HAP-1 (cell line): ENCODE data around the gene KRT34.
"Not testable (repeated sequence)": the region's sequence is repeated elsewhere in the genome, so short reads cannot be mapped to it uniquely, and the experiment has no call there.

Source experiments
- DNase-seq, 2 experiments: peaks; one replicate each; pipeline ENCODE4 v3.0.0-alpha.2; 2016 to 2020; ENCODE audit warnings: low spot score in 2 of 2
- H3K27me3 ChIP-seq: fragments of 250-450 bp; sonication (Bioruptor Pico); 2 replicates; pipeline ENCODE4 v1.5.1; 2020; ENCODE audit warnings: low read depth, mild to moderate bottlenecking, moderate library complexity
- H3K36me3 ChIP-seq: fragments of 250-450 bp; sonication (Bioruptor Pico); replicated peaks from 2 replicates; pipeline ENCODE4 v1.5.1; 2020; ENCODE audit warnings: mild to moderate bottlenecking
- H3K4me1 ChIP-seq: fragments of 250-450 bp; sonication (Bioruptor Pico); 2 replicates; pipeline ENCODE4 v1.5.1; 2020; ENCODE audit warnings: mild to moderate bottlenecking
- H3K4me3 ChIP-seq: fragments of 250-450 bp; sonication (Bioruptor Pico); 2 replicates; pipeline ENCODE4 v1.5.1; 2020; ENCODE audit warnings: mild to moderate bottlenecking, moderate library complexity
- H3K9me3 ChIP-seq: fragments of 250-450 bp; sonication (Bioruptor Pico); 2 replicates; pipeline ENCODE4 v1.5.1; 2020; ENCODE audit warnings: mild to moderate bottlenecking, moderate library complexity
- in situ Hi-C: fragments of 300-500 bp; cut with MboI; formaldehyde crosslinking; loops from 3 replicates; pipeline ENCODE4 v1.14.3; 2020; ENCODE audit warnings: low sequenced_read_pairs, inconsistent platforms, mixed read lengths

KRT34 gene

GRCh38 chr17:41395044-41395443 lies 12.9 kb upstream of the KRT34 start:
- H3K4me3 ChIP-seq, DNase-seq, H3K36me3 ChIP-seq, in situ Hi-C loops, H3K9me3 ChIP-seq, H3K4me1 ChIP-seq: not testable (repeated sequence)
- peaks cover 12% of the 10 kb centered on the region for H3K27me3 ChIP-seq

GRCh38 chr17:41394254-41394996 lies 12.3 kb upstream of the KRT34 start:
- Histone ChIP-seq H3K4me1 (no peaks in the 10 kb centered on the region), H3K36me3 (no peaks in the 10 kb centered on the region), H3K4me3 (no peak overlapping the region), H3K9me3 (no peaks in the 10 kb centered on the region), H3K27me3 (peaks cover 11% of the 10 kb centered on the region)
- DNase-seq, result no peak
- in situ Hi-C loops, result no loop called here

GRCh38 chr17:41393826-41394225 lies 11.7 kb upstream of the KRT34 start:
- Histone ChIP-seq H3K4me3 (no peak overlapping the region), H3K4me1 (no peaks in the 10 kb centered on the region), H3K9me3 (no peaks in the 10 kb centered on the region), H3K27me3 (peaks cover 11% of the 10 kb centered on the region), H3K36me3 (no peaks in the 10 kb centered on the region)
- in situ Hi-C loops, result no loop called here
- DNase-seq, result no peak

DNA sequence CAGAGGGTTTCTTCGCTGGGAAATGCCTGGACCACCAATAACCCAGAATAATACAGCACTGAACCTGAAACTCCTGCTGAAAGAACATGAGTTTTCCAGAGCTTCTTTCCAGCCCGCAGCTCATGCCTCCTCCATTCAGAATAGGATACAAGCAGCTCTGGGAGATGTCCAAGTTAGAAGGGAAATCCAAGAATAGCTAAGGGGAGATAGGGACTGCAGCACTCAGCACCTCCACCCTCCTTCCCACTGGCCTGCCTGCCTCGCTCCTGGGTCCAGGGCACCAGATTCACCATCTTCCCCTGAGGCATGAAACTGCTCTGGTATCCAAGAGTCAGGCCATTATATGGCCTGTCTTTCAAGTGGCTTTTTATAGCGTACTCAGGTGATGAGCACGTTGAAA lies 11.2 kb upstream of the KRT34 start:
- DNase-seq, result no peak
- Histone ChIP-seq H3K27me3 (peaks cover 11% of the 10 kb centered on the region), H3K9me3 (no peaks in the 10 kb centered on the region), H3K36me3 (no peaks in the 10 kb centered on the region), H3K4me3 (no peak overlapping the region), H3K4me1 (no peaks in the 10 kb centered on the region)
- in situ Hi-C loops, result no loop called here

GRCh38 chr17:41392278-41392677 lies 10.2 kb upstream of the KRT34 start:
- Histone ChIP-seq H3K4me1 (no peaks in the 10 kb centered on the region), H3K9me3 (no peaks in the 10 kb centered on the region), H3K36me3 (no peaks in the 10 kb centered on the region), H3K27me3 (peaks cover 11% of the 10 kb centered on the region), H3K4me3 (no peak overlapping the region)
- in situ Hi-C loops, result no loop called here
- DNase-seq, result no peak

DNA sequence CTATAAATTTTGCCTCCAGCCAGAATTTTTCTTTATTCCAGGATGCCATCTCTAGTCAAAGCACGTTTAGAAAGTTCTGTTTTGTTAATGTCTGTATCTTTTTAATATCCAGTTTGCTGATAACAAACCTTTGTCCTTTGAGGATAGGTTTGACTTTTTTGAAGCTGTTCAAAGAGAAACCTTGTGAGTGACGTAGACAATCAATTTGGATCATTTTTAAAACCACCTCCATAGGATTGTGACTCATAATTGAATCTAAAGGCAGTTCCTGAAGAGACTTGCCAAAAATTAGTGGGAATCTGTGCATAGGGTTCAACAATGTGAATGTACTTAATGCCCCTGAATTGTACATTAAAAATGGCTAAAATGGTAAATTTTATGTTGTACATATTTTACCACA lies 9.4 kb upstream of the KRT34 start:
- no peaks in the 10 kb centered on the region for H3K9me3 ChIP-seq
- no peaks in the 10 kb centered on the region for H3K36me3 ChIP-seq
- H3K27me3 ChIP-seq, result peaks cover 11% of the 10 kb centered on the region
- no peaks in the 10 kb centered on the region for H3K4me1 ChIP-seq
- in situ Hi-C loops, result no loop called here
- no peak for DNase-seq
- no peak overlapping the region for H3K4me3 ChIP-seq

GRCh38 chr17:41390411-41390938 lies 8.4 kb upstream of the KRT34 start:
- in situ Hi-C loops, result no loop called here
- H3K4me3 ChIP-seq, result no peak overlapping the region
- H3K36me3 ChIP-seq, result no peaks in the 10 kb centered on the region
- no peaks in the 10 kb centered on the region for H3K9me3 ChIP-seq
- DNase-seq, result no peak
- no peaks in the 10 kb centered on the region for H3K4me1 ChIP-seq
- H3K27me3 ChIP-seq, result peaks cover 11% of the 10 kb centered on the region

DNA sequence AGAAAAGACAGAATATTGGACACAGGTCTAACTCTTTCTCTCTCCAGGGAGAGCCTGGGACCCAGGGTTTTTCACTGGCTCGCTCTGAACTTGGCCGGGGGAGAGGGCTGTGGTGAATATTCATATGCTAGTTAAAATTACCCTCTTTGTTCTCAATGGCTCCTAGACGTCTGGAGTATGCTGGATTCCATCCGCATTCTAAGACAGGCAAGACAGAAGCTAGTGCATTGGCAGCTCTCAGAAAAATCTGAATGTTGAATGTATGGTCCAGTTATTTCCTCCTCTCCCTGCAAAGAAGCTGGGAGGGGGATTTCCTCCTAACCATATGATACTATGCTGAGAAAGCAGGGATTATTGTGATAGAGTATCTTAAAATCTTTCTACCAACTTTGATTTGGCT lies 5.6 kb upstream of the KRT34 start:
- Histone ChIP-seq H3K4me3 (no peak overlapping the region), H3K27me3 (peaks cover 9% of the 10 kb centered on the region), H3K9me3 (no peaks in the 10 kb centered on the region), H3K36me3 (no peaks in the 10 kb centered on the region), H3K4me1 (no peaks in the 10 kb centered on the region)
- in situ Hi-C loops, result no loop called here
- no peak for DNase-seq

DNA sequence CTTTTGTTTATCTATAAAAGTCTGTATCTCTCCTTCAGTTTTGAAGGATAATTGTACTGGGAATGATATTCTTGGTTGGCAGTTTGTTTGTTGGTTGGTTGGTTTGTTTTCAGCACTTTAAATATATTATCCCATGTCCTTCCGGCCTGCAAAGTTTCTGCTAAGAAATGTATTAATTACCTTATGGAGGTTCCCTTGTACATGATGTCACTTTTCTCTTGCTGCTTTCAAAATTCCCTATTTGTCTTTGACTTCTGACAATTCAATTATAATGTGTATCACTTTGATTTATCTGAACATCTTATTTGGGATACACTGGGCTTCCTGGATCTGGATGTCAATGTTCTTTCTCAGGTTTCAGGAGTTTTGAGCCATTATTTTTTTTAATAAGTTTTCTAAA lies 4.1 kb upstream of the KRT34 start:
- no peaks in the 10 kb centered on the region for H3K4me1 ChIP-seq
- H3K27me3 ChIP-seq, result peaks cover under 1% of the 10 kb centered on the region
- in situ Hi-C loops, result no loop called here
- no peaks in the 10 kb centered on the region for H3K36me3 ChIP-seq
- no peak overlapping the region for H3K4me3 ChIP-seq
- no peak for DNase-seq
- no peaks in the 10 kb centered on the region for H3K9me3 ChIP-seq

- Histone ChIP-seq H3K9me3 (no peaks in the 10 kb centered on the region), H3K27me3 (no peaks in the 10 kb centered on the region; the same call in 1 of the 2 replicates), H3K36me3 (no peaks in the 10 kb centered on the region), H3K4me1 (no peaks in the 10 kb centered on the region), H3K4me3 (no peak overlapping the region)
- no peak for DNase-seq
- in situ Hi-C loops, result no loop called here
Observed at GRCh38 chr17:41383690-41384089, 1.6 kb upstream of the KRT34 start.

GRCh38 chr17:41382394-41382793 lies 288 bp upstream of the KRT34 start:
- in situ Hi-C loops, result no loop called here
- Histone ChIP-seq H3K27me3 (no peaks in the 10 kb centered on the region; the same call in 1 of the 2 replicates), H3K4me3 (no peak overlapping the region), H3K9me3 (no peaks in the 10 kb centered on the region), H3K4me1 (no peaks in the 10 kb centered on the region), H3K36me3 (no peaks in the 10 kb centered on the region)
- DNase-seq, result no peak

DNA sequence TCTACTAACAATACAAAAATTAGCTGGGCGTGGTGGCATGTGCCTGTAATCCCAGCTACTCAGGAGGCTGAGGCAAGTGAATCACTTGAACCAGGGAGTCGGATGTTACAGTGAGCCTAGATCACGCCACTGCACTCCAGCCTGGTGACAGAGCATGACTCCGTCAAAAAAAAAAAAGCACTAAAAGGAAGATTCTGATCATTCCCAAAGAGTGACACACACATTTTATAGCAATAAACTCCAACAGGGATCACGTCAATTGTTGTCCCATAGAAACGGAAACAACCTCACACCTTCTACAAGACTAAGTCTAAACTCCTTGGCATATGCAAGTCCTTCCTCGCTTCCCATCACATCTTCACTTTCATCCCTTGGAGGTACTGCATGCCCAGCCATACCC lies 2.0 kb downstream of the KRT34 start:
- H3K4me1 ChIP-seq, H3K27me3 ChIP-seq, H3K4me3 ChIP-seq, H3K9me3 ChIP-seq, DNase-seq, in situ Hi-C loops, H3K36me3 ChIP-seq: not testable (repeated sequence)

GRCh38 chr17:41377546-41377945 lies 4.6 kb downstream of the KRT34 start:
- no peak for DNase-seq
- in situ Hi-C loops, result no loop called here

GRCh38 chr17:41369713-41370112 lies 12.4 kb downstream of the KRT34 start, which contains the start of gene KRT33B:
TSS of gene KRT33B (minus strand) at chr17:41369813. CDS start at chr17:41369750, 63 bp downstream.
- no peaks in the 10 kb centered on the region; the same call in none of the 2 replicates for H3K27me3 ChIP-seq
- H3K36me3 ChIP-seq, result no peaks in the 10 kb centered on the region
- in situ Hi-C loops, result no loop called here
- no peak for DNase-seq
- H3K4me3 ChIP-seq, result no peak within 1 kb of the TSS
- H3K9me3 ChIP-seq, result no peaks in the 10 kb centered on the region
- no peaks in the 10 kb centered on the region for H3K4me1 ChIP-seq

More at GRCh38 chr17:41377546-41377945, 4.6 kb downstream of the KRT34 start:
- no peak overlapping the region for H3K4me3 ChIP-seq
- H3K9me3 ChIP-seq, result no peaks in the 10 kb centered on the region
- no peaks in the 10 kb centered on the region for H3K4me1 ChIP-seq
- no peaks in the 10 kb centered on the region for H3K36me3 ChIP-seq
- H3K27me3 ChIP-seq, result no peaks in the 10 kb centered on the region
